PFSK-1 (cell line): Measurements from ENCODE around the gene BPIFB1.

ENCODE experiments used
- FOXP2 ChIP-seq: optimal IDR thresholded peaks from 2 replicates; pipeline ENCODE3; 2011; ENCODE audit warnings: borderline replicate concordance, control low read depth, inconsistent platforms; ENCODE audit not compliant: insufficient read depth; ENCODE audit errors: extremely low read length, extremely low read depth
- POLR2AphosphoS5 ChIP-seq: IDR thresholded peaks from 2 replicates; pipeline ENCODE4 v1.6.1; 2012; ENCODE audit warnings: low read depth, mild to moderate bottlenecking, control low read depth, low read length, moderate library complexity
- REST ChIP-seq, 2 experiments: IDR thresholded peaks; 2 replicates each; pipeline versions ENCODE4 v1.6.1 to v1.8.0; 2011 to 2012; ENCODE audit warnings: low read depth in 2 of 2, low read length in 2 of 2, control low read depth in 1 of 2, inconsistent platforms in 1 of 2, mild to moderate bottlenecking in 1 of 2, moderate library complexity in 1 of 2; ENCODE audit not compliant: insufficient read depth in 1 of 2
- SIN3A ChIP-seq: IDR thresholded peaks from 2 replicates; pipeline ENCODE4 v1.6.1; 2012; ENCODE audit warnings: mild to moderate bottlenecking, low read length, moderate library complexity, borderline replicate concordance; ENCODE audit not compliant: insufficient read depth
- TAF1 ChIP-seq: IDR thresholded peaks from 2 replicates; pipeline ENCODE4 v1.6.1; 2012; ENCODE audit warnings: low read length, control low read depth, borderline replicate concordance; ENCODE audit not compliant: insufficient read depth

The BPIFB1 gene

GRCh38 chr20:33352258-33353012 lies 69.4 kb downstream of the BPIFB1 start:
- TF ChIP-seq TAF1 (no peak), REST (IDR thresholded peaks at IDR 0.05; ENCODE audit: insufficient read depth in 1 of 2, low read depth in 2 of 2, low read length in 2 of 2) (no peak), SIN3A (no peak)

GRCh38 chr20:33353013-33353402 lies 70.0 kb downstream of the BPIFB1 start:
- TF ChIP-seq SIN3A (no peak), POLR2AphosphoS5 (no peak), REST (IDR thresholded peaks at IDR 0.05; ENCODE audit: insufficient read depth in 1 of 2, low read depth in 2 of 2, low read length in 2 of 2) (no peak), TAF1 (no peak), FOXP2 (no peak)
